Measurements from ENCODE around the gene TTYH1. TPM values are rescaled to one million over a fixed set of nuclear protein-coding genes. Genes with fewer than 3 reads are reported as not detected.

The TTYH1 gene
- total and polyA plus RNA-seq, 2 of the 4 experiments (the other 2 are of a cell fraction), result not detected

- BruUV-seq (replicated peaks), result no TSS peak
- DNase-seq (peak; percentile 68), ATAC-seq (ENCODE audit: low read depth) (peak; percentile 42)
- Histone ChIP-seq H3K23ac (ENCODE audit: low read depth, low read length) (peak overlapping the region; percentile 94), H2BK5ac (ENCODE audit: low read depth, low read length, poor library complexity, severe bottlenecking) (peak overlapping the region; percentile 82), H3K79me1 (ENCODE audit: low read depth in 1 of 2, low read length in 2 of 2) (peaks cover 19 to 50% of the 10 kb centered on the region in 2 experiments), H4K20me1 (ENCODE audit: insufficient read depth, low read length) (peaks cover 43% of the 10 kb centered on the region), H3K56ac (ENCODE audit: extremely low read depth, insufficient read depth, low read length) (peak overlapping the region; percentile 67), H3K4me3 (ENCODE audit: insufficient read depth, low read depth, low read length) (peak overlapping the region; percentile 69), H2BK15ac (ENCODE audit: low read depth, low read length) (peak overlapping the region; percentile 65; the same call in 1 of the 3 replicates), H3K18ac (ENCODE audit: low read depth, low read length) (peak overlapping the region; percentile 26), H4K91ac (ENCODE audit: insufficient read depth, low read depth, low read length) (peak overlapping the region; percentile 94), H3K14ac (replicated peaks; ENCODE audit: low read depth, low read length) (peak overlapping the region; percentile 96), H3K9me3 (ENCODE audit: control insufficient read depth, insufficient read depth, low read length) (no peaks in the 10 kb centered on the region), H4K5ac (ENCODE audit: low read depth, low read length) (peak overlapping the region; percentile 72), H3K9me1 (ENCODE audit: insufficient read depth, low read length) (peaks cover 6% of the 10 kb centered on the region; the same call in 1 of the 2 replicates), H3K4me2 (ENCODE audit: low read depth, low read length) (peak overlapping the region; percentile 93), H3K4me1 (ENCODE audit: control insufficient read depth, insufficient read depth, low read length) (peaks cover 6% of the 10 kb centered on the region), H2AK9ac (replicated peaks; ENCODE audit: low read depth, low read length, poor library complexity) (peak overlapping the region; percentile 83), H2AFZ (replicated peaks; ENCODE audit: low read length, poor library complexity) (peak overlapping the region; percentile 100), H3K27ac (ENCODE audit: insufficient read depth, low read length) (peak overlapping the region; percentile 89), H2BK20ac (ENCODE audit: low read depth, low read length) (no peak overlapping the region), H3K9ac (ENCODE audit: low read depth, low read length) (peak overlapping the region; percentile 89), H2BK120ac (ENCODE audit: low read depth, low read length) (peak overlapping the region; percentile 56), H2AK5ac (ENCODE audit: low read depth, low read length) (peak overlapping the region; percentile 96), H3K27me3 (ENCODE audit: control insufficient read depth, insufficient read depth, low read length) (no peaks in the 10 kb centered on the region), H3K36me3 (ENCODE audit: control insufficient read depth, insufficient read depth, low read length) (peaks cover 28% of the 10 kb centered on the region), H3K4ac (ENCODE audit: low read depth, low read length) (peak overlapping the region; percentile 96), H4K8ac (ENCODE audit: low read depth in 2 of 2, low read length in 2 of 2) (peak overlapping the region; percentile 87 to 98)
- ChIA-PET POLR2A (ENCODE audit: unreplicated experiment) (interaction anchor here (0.9 to 1.5 kb wide), 3 partner anchors 13 to 25 kb away, joined by 3 to 6 read pairs (median 3); partner anchors contain the start of genes CDC42EP5 and LENG9), CTCF (interaction anchor here (0.6 to 1.4 kb wide), 3 partner anchors 10 to 16 kb away, joined by 4 to 5 read pairs (median 4); partner anchors contain the start of gene LENG9)
- dilution Hi-C loops (cut with HindIII; ENCODE audit: low sequenced_read_pairs, unreplicated experiment) (no loop called here), in situ Hi-C loops (cut with MboI; ENCODE audit: low sequenced_read_pairs) (no loop called here), intact Hi-C loops (cut with micrococcal nuclease) (no loop called here)
- TF ChIP-seq RAD21 (IDR thresholded peaks at IDR 0.05; ENCODE audit: low read length) (no peak), MAZ (IDR thresholded peaks at IDR 0.05; ENCODE audit: borderline replicate concordance, low read depth, low read length) (peak; percentile 72; the same call in 1 of the 2 replicates)
- WGBS, 2 experiments (ENCODE audit: extremely low coverage in 2 of 2, insufficient read length in 1 of 2), result 0% methylated on average over 13 of the region's 34 CpGs; no CpG with 5 or more reads in 1 of the 2 experiments
Measured at GRCh38 chr19:54448040-54448773, 32.9 kb downstream of the TTYH1 start.

Data from IMR-90 (cell line).